ENCODE measurements around the gene PATJ.

- TF ChIP-seq CTCF (conservative IDR thresholded peaks at IDR 0.05; ENCODE audit: low read depth, low read length) (no peak), EZH2 (IDR thresholded peaks at IDR 0.05; ENCODE audit: low read length, unreplicated experiment) (no peak), EZH2phosphoT487 (IDR thresholded peaks at IDR 0.05; ENCODE audit: borderline replicate concordance, low read length) (no peak)
These were observed 226.6 kb downstream of the PATJ start for GRCh38 chr1:61968869-61969268.
